Common myeloid progenitor, CD34-positive (primary cell): ENCODE results near the gene WDR86.

Source experiments
- CTCF ChIA-PET: fragments of 350-600 bp; sonication (Branson Sonifier 250); formaldehyde crosslinking; loops from one replicate; lab custom pipeline; 2021; ENCODE audit warnings: antibody characterized with exemption; lab: Charles Lee
- POLR2A ChIA-PET: fragments of 350-600 bp; sonication (Branson Sonifier 250); formaldehyde crosslinking; loops from one replicate; lab custom pipeline; 2021; ENCODE audit warnings: antibody characterized with exemption; lab: Charles Lee
- DNase-seq, 3 donors: peaks; one replicate each; pipeline versions ENCODE4 v3.0.0 to v3.0.0-alpha.2; 2013
- H3K27ac ChIP-seq, 2 experiments: 1 replicate in 1 of 2; 2 replicates in 1 of 2; pipeline ENCODE4 v1.7.0; 2013; ENCODE audit warnings: inconsistent platforms in 2 of 2, low read length in 2 of 2, mild to moderate bottlenecking in 2 of 2, low read depth in 1 of 2, moderate library complexity in 1 of 2; ENCODE audit not compliant: severe bottlenecking in 2 of 2, insufficient read depth in 1 of 2, poor library complexity in 1 of 2
- H3K27me3 ChIP-seq, 5 experiments: replicated peaks in 2 of 5; 1 replicate in 3 of 5; 2 replicates in 2 of 5; pipeline versions ENCODE4 v1.6.1 to v1.7.0; 2013; ENCODE audit warnings: low read length in 4 of 5, mild to moderate bottlenecking in 2 of 5, moderate library complexity in 2 of 5, inconsistent platforms in 1 of 5; ENCODE audit not compliant: insufficient read depth in 5 of 5, control insufficient read depth in 4 of 5
- H3K36me3 ChIP-seq, 4 experiments: 1 replicate in 2 of 4; 2 replicates in 2 of 4; pipeline versions ENCODE4 v1.6.1 to v1.7.0; 2013; ENCODE audit warnings: low read length in 3 of 4, control low read depth in 1 of 4, mild to moderate bottlenecking in 1 of 4; ENCODE audit not compliant: control insufficient read depth in 4 of 4, insufficient read depth in 4 of 4
- H3K4me1 ChIP-seq, 4 experiments: 1 replicate in 3 of 4; 2 replicates in 1 of 4; pipeline versions ENCODE4 v1.6.1 to v1.7.1; 2013; ENCODE audit warnings: low read length in 3 of 4, mild to moderate bottlenecking in 3 of 4, control low read depth in 1 of 4, inconsistent platforms in 1 of 4, moderate library complexity in 1 of 4; ENCODE audit not compliant: control insufficient read depth in 4 of 4, insufficient read depth in 4 of 4; ENCODE audit errors: control extremely low read depth in 1 of 4
- H3K4me3 ChIP-seq, 7 experiments: 1 replicate in 4 of 7; 2 replicates in 3 of 7; pipeline versions ENCODE4 v1.5.1 to v1.7.0; 2013; ENCODE audit warnings: mild to moderate bottlenecking in 7 of 7, low read length in 6 of 7, moderate library complexity in 6 of 7, inconsistent platforms in 2 of 7, low read depth in 2 of 7, control low read depth in 1 of 7; ENCODE audit not compliant: insufficient read depth in 4 of 7, control insufficient read depth in 1 of 7; ENCODE audit errors: extremely low read depth in 1 of 7
- H3K9me3 ChIP-seq, 5 experiments: 1 replicate in 4 of 5; 2 replicates in 1 of 5; pipeline versions ENCODE4 v1.6.1 to v1.7.1; 2013; ENCODE audit warnings: low read length in 4 of 5, mild to moderate bottlenecking in 2 of 5, inconsistent platforms in 1 of 5, low read depth in 1 of 5, moderate library complexity in 1 of 5; ENCODE audit not compliant: control insufficient read depth in 4 of 5, insufficient read depth in 2 of 5; ENCODE audit errors: control extremely low read depth in 1 of 5
- WGBS: methylation state at CpG from one replicate; pipeline ENCODE4 v1.1.5; 2013; ENCODE audit not compliant: insufficient coverage; 5-methylcytosine and 5-hydroxymethylcytosine counted together

The WDR86 gene

DNA sequence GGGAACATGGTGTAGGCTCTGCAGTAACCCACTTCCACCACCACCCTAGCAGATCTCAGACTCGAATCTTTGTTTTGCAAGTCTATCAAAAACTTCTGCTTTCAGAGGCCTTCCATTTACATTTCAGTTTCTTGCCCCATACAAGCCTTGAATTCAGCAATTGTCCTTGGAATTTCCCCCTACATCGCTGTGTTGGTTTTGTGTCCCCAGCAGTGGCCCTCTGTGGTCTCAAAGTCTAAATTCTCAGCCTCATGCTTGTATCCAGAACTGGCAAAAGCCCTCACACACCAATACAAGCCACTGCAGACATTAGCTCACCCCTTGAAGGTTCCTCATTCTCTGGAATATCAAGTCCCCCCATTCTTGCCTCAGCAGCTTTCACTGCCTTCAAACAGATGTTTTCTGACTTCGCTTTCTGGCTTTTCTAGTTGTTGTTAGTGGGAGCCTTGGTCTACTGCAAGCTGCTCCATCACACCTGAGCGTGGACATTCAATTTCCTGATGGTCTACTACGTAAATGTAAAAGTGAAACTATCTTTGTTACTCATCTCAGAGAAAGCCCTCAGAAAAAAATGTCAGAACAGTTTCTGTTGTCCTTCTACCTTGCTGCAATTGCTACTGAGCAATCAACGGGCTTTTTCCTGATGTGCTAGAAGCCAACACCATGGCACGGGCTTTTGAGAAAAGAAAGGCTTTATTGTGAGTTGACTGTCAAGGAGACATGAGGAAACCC, 70.0 kb downstream of the WDR86 start:
- H3K4me1 ChIP-seq: peaks cover 10 to 18% (median 12%) of the 10 kb centered on the region in 4 experiments
- 75% methylated on average over 6 of the region's 7 CpGs for WGBS
- peak in 2 of 3 donors; percentile 44 to 50 for DNase-seq
- ChIA-PET POLR2A (no interaction called here), CTCF (interaction anchor here (1.1 to 3.6 kb wide), 4 partner anchors 11 to 29 kb away, joined by 3 to 20 read pairs (median 6); no protein-coding TSS in a partner anchor)
- no peak overlapping the region for H3K27ac ChIP-seq
- H3K4me3 ChIP-seq: peak overlapping the region in 1 of 7 experiments; percentile 20
- peaks cover 0 to 4% (median 1%) of the 10 kb centered on the region in 4 experiments for H3K36me3 ChIP-seq
- no peaks in the 10 kb centered on the region for H3K27me3 ChIP-seq
- H3K9me3 ChIP-seq: no peaks in the 10 kb centered on the region

- POLR2A ChIA-PET: no interaction called here
- CTCF ChIA-PET: interaction anchor here (1.4 to 3.6 kb wide), 2 partner anchors 12 to 28 kb away, joined by 3 to 20 read pairs; no protein-coding TSS in a partner anchor
- no peak overlapping the region for H3K27ac ChIP-seq
These were observed 71.0 kb downstream of the WDR86 start for GRCh38 chr7:151338809-151339208.

GRCh38 chr7:151337346-151337745, 72.5 kb downstream of the WDR86 start:
- H3K4me3 ChIP-seq: no peak overlapping the region
- WGBS: 100% methylated on average over 1 of the region's 2 CpGs
- ChIA-PET CTCF (interaction anchor here (1.3 kb wide), 1 partner anchor 14 kb away, joined by 3 read pairs; no protein-coding TSS in a partner anchor), POLR2A (no interaction called here)
- peaks cover 0 to 9% (median 3%) of the 10 kb centered on the region in 4 experiments for H3K4me1 ChIP-seq
- no peak overlapping the region for H3K27ac ChIP-seq
- no peaks in the 10 kb centered on the region for H3K9me3 ChIP-seq
- H3K27me3 ChIP-seq: no peaks in the 10 kb centered on the region
- H3K36me3 ChIP-seq: no peaks in the 10 kb centered on the region
- DNase-seq: no peak

More at GRCh38 chr7:151338809-151339208, 71.0 kb downstream of the WDR86 start:
- no peaks in the 10 kb centered on the region for H3K36me3 ChIP-seq
- H3K27me3 ChIP-seq: no peaks in the 10 kb centered on the region
- H3K9me3 ChIP-seq: no peaks in the 10 kb centered on the region
- 100% methylated on average over 2 of the region's 3 CpGs for WGBS
- peaks cover 10 to 18% (median 12%) of the 10 kb centered on the region in 4 experiments for H3K4me1 ChIP-seq
- H3K4me3 ChIP-seq: no peak overlapping the region
- no peak for DNase-seq

- Histone ChIP-seq H3K36me3 (no peaks in the 10 kb centered on the region), H3K4me1 (peaks cover 0 to 7% (median 3%) of the 10 kb centered on the region in 4 experiments), H3K27ac (no peak overlapping the region), H3K9me3 (no peaks in the 10 kb centered on the region), H3K4me3 (no peak overlapping the region), H3K27me3 (no peaks in the 10 kb centered on the region)
- WGBS: 93% methylated on average over 11 of the region's 12 CpGs
- POLR2A ChIA-PET: no interaction called here
- CTCF ChIA-PET: interaction anchor here (1.3 to 3.3 kb wide), 3 partner anchors 8 to 21 kb away, joined by 3 to 15 read pairs (median 3); no protein-coding TSS in a partner anchor
- no peak for DNase-seq
These were observed 73.7 kb downstream of the WDR86 start for GRCh38 chr7:151336027-151336708.

DNA sequence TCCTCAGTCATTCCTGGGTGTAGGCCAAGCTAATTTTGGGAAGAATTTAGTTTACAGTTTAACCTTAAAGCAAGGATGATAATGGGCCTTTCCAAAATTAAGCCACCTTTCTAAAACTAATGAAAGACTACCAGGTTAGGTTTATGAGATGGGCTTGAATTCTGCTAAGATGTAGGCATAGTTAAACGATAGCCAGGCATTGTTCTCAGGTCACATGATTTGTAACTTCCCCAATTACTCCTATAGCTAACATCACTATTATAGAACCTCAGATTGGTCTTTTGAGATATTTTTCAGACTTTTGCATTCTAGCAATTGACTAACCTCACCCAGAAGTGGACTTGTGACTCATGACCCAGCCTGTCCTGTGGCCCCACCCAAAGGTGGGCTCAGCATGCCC, 75.2 kb downstream of the WDR86 start:
- Histone ChIP-seq H3K9me3 (no peaks in the 10 kb centered on the region), H3K4me1 (peaks cover 0 to 2% (median 0%) of the 10 kb centered on the region in 4 experiments), H3K4me3 (no peak overlapping the region), H3K27ac (no peak overlapping the region), H3K36me3 (no peaks in the 10 kb centered on the region), H3K27me3 (no peaks in the 10 kb centered on the region)
- CTCF ChIA-PET: interaction anchor here (1.0 to 3.3 kb wide), 9 partner anchors 9 to 114 kb away, joined by 3 to 15 read pairs (median 4); no protein-coding TSS in a partner anchor
- DNase-seq: no peak
- 33% methylated on average over 1 of the region's 1 CpG for WGBS
- POLR2A ChIA-PET: no interaction called here
